Lower leg skin (tissue), 3 donors: ENCODE results near the gene SDC4.

Source experiments
- CTCF ChIP-seq, 3 donors: fragments of 450-650 bp; IDR thresholded peaks; one replicate each; pipeline ENCODE4 v1.5.1; 2016; ENCODE audit warnings: antibody characterized with exemption in 3 of 3, mild to moderate bottlenecking in 3 of 3, moderate library complexity in 2 of 3
- POLR2A ChIP-seq, 2 donors: fragments of 450-650 bp; IDR thresholded peaks; one replicate each; pipeline ENCODE4 v1.6.1; 2016 to 2017; ENCODE audit warnings: antibody characterized with exemption in 2 of 2, mild to moderate bottlenecking in 1 of 2, moderate library complexity in 1 of 2

GRCh38 chr20:45362804-45363610 lies 14.8 kb upstream of the SDC4 start, which contains the start of gene SYS1:
- TF ChIP-seq CTCF (IDR thresholded peaks at IDR 0.05): peak in 1 of 3 donors; percentile 28
- no peak for TF ChIP-seq POLR2A (IDR thresholded peaks at IDR 0.05)
